Esophagus squamous epithelium (tissue), 4 donors: ENCODE results near the gene STK4.

Experiments used
- CTCF ChIP-seq, 6 experiments: fragments of 450-650 bp in 4 of 6; fragments of 200-600 bp in 2 of 6; sonication (generic) in 2 of 6; IDR thresholded peaks; one replicate each; pipeline ENCODE4 v1.5.1; 2016 to 2019; ENCODE audit warnings: antibody characterized with exemption in 6 of 6, mild to moderate bottlenecking in 4 of 6, moderate library complexity in 4 of 6
- POLR2A ChIP-seq, 4 donors: fragments of 450-650 bp; IDR thresholded peaks; one replicate each; pipeline ENCODE4 v1.6.1; 2017; ENCODE audit warnings: antibody characterized with exemption in 4 of 4, mild to moderate bottlenecking in 4 of 4, moderate library complexity in 3 of 4

DNA sequence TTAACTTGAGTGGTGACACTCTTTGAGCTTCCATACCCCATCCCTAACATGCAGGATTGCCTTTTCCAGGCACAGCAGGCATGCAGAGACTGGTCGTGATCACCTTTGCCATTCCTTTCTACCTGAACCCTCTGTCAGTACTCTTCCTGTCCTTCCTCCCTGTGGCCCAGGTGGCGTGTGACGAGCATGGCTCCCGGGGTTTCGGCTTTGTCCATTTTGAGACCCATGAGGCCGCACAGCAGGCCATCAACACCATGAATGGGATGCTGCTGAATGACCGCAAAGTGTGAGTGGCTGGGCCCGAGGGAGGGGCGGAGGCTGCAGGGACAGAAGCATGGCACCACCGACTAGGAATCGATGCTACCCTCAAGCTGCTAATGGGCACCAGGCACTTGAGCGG is 49.7 kb upstream of the STK4 start:
- no peak for TF ChIP-seq CTCF (IDR thresholded peaks at IDR 0.05)
- TF ChIP-seq POLR2A (IDR thresholded peaks at IDR 0.05) = no peak
